Measurements from ENCODE around the gene MT1X. TPM values are rescaled to one million over a fixed set of nuclear protein-coding genes. Genes with fewer than 3 reads are reported as not detected.

MT1X gene
- total and polyA plus RNA-seq, 2 of the 13 experiments (the other 11 are each of a cell fraction or from before 2014, with no cell fraction given) = 19.7 to 288 TPM

- TF ChIP-seq, protein P1, sequence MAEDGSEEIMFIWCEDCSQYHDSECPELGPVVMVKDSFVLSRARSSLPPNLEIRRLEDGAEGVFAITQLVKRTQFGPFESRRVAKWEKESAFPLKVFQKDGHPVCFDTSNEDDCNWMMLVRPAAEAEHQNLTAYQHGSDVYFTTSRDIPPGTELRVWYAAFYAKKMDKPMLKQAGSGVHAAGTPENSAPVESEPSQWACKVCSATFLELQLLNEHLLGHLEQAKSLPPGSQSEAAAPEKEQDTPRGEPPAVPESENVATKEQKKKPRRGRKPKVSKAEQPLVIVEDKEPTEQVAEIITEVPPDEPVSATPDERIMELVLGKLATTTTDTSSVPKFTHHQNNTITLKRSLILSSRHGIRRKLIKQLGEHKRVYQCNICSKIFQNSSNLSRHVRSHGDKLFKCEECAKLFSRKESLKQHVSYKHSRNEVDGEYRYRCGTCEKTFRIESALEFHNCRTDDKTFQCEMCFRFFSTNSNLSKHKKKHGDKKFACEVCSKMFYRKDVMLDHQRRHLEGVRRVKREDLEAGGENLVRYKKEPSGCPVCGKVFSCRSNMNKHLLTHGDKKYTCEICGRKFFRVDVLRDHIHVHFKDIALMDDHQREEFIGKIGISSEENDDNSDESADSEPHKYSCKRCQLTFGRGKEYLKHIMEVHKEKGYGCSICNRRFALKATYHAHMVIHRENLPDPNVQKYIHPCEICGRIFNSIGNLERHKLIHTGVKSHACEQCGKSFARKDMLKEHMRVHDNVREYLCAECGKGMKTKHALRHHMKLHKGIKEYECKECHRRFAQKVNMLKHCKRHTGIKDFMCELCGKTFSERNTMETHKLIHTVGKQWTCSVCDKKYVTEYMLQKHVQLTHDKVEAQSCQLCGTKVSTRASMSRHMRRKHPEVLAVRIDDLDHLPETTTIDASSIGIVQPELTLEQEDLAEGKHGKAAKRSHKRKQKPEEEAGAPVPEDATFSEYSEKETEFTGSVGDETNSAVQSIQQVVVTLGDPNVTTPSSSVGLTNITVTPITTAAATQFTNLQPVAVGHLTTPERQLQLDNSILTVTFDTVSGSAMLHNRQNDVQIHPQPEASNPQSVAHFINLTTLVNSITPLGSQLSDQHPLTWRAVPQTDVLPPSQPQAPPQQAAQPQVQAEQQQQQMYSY (CRISPR knock-in tag; IDR thresholded peaks at IDR 0.05) = peak; percentile 57
- TF ChIP-seq ZNF317 (CRISPR knock-in tag; IDR thresholded peaks at IDR 0.05) (peak; percentile 83), HOXA5 (CRISPR knock-in tag; IDR thresholded peaks at IDR 0.05) (no peak), ZNF367 (CRISPR knock-in tag; IDR thresholded peaks at IDR 0.05; ENCODE audit: borderline replicate concordance) (no peak), BRD4 (CRISPR knock-in tag; IDR thresholded peaks at IDR 0.05) (peak; percentile 78; the same call in 1 of the 2 replicates), GLMP (CRISPR knock-in tag; IDR thresholded peaks at IDR 0.05; ENCODE audit: borderline replicate concordance) (no peak), IKZF1 (IDR thresholded peaks at IDR 0.05) (no peak), PAX8 (CRISPR knock-in tag; IDR thresholded peaks at IDR 0.05; ENCODE audit: borderline replicate concordance) (no peak), SAFB2 (CRISPR knock-in tag; IDR thresholded peaks at IDR 0.05; ENCODE audit: borderline replicate concordance, low read depth) (peak; percentile 83; the same call in 1 of the 2 replicates), ZNF562 (CRISPR knock-in tag; IDR thresholded peaks at IDR 0.05; ENCODE audit: borderline replicate concordance) (no peak), EEA1 (CRISPR knock-in tag; IDR thresholded peaks at IDR 0.05; ENCODE audit: borderline replicate concordance) (0 out of 2 replicates have a peak, but pooled peaks have one; percentile 15), IRX3 (CRISPR knock-in tag; IDR thresholded peaks at IDR 0.05; ENCODE audit: borderline replicate concordance, low read depth) (peak; percentile 24; the same call in 1 of the 2 replicates), SIN3A (IDR thresholded peaks at IDR 0.05; ENCODE audit: borderline replicate concordance, low read depth, low read length) (peak; percentile 63; the same call in 1 of the 2 replicates), U2AF1 (optimal IDR thresholded peaks at IDR 0.05; ENCODE audit: low read depth, low read length) (no peak), ZBTB38 (CRISPR knock-in tag; IDR thresholded peaks at IDR 0.05) (peak; percentile 49; the same call in 1 of the 2 replicates), SETDB1 (CRISPR knock-in tag; IDR thresholded peaks at IDR 0.05; ENCODE audit: borderline replicate concordance) (no peak), MYPOP (CRISPR knock-in tag; IDR thresholded peaks at IDR 0.05) (peak; percentile 98), ZNF616 (CRISPR knock-in tag; IDR thresholded peaks at IDR 0.05; ENCODE audit: low read depth) (no peak)
- TF ChIP-seq, protein P2, sequence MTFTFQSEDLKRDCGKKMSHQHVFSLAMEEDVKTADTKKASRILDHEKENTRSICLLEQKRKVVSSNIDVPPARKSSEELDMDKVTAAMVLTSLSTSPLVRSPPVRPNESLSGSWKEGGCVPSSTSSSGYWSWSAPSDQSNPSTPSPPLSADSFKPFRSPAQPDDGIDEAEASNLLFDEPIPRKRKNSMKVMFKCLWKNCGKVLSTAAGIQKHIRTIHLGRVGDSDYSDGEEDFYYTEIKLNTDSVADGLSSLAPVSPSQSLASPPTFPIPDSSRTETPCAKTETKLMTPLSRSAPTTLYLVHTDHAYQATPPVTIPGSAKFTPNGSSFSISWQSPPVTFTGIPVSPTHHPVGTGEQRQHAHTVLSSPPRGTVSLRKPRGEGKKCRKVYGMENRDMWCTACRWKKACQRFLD (CRISPR knock-in tag; IDR thresholded peaks at IDR 0.05; ENCODE audit: borderline replicate concordance) = peak; percentile 88; the same call in 1 of the 2 replicates
- TF ChIP-seq, protein P3, sequence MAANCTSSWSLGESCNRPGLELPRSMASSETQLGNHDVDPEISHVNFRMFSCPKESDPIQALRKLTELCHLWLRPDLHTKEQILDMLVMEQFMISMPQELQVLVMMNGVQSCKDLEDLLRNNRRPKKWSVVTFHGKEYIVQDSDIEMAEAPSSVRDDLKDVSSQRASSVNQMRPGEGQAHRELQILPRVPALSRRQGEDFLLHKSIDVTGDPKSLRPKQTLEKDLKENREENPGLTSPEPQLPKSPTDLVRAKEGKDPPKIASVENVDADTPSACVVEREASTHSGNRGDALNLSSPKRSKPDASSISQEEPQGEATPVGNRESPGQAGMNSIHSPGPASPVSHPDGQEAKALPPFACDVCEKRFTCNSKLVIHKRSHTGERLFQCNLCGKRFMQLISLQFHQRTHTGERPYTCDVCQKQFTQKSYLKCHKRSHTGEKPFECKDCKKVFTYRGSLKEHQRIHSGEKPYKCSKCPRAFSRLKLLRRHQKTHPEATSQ (CRISPR knock-in tag; IDR thresholded peaks at IDR 0.05; ENCODE audit: borderline replicate concordance) = 0 out of 2 replicates have a peak, but pooled peaks have one; percentile 55
These were observed at the start of gene MT1X (continued) for GRCh38 chr16:56681939-56682702.

Data from HepG2 (cell line).